Neural crest cell (in vitro differentiated cells): ENCODE measurements around the gene CERS1. TPM values are rescaled to one million over a fixed set of nuclear protein-coding genes. Genes with fewer than 3 reads are reported as not detected.

ENCODE experiments used
- DNase-seq: peaks from one replicate; pipeline ENCODE4 v3.0.0; 2021; ENCODE audit warnings: low read depth, mixed read lengths, low spot score
- H3K27ac Mint-ChIP-seq: one replicate; pipeline ENCODE4 v1.8.0; 2021; ENCODE audit warnings: mild to moderate bottlenecking, mixed read lengths; ENCODE audit not compliant: unreplicated experiment
- H3K27me3 Mint-ChIP-seq: 2 replicates; pipeline ENCODE4 v1.8.0; 2021; ENCODE audit warnings: low read depth, mild to moderate bottlenecking, mixed read lengths
- H3K36me3 Mint-ChIP-seq: 2 replicates; pipeline ENCODE4 v1.8.0; 2021; ENCODE audit warnings: low read depth, mild to moderate bottlenecking, mixed read lengths
- H3K4me1 Mint-ChIP-seq: 2 replicates; pipeline ENCODE4 v1.8.0; 2021; ENCODE audit warnings: mixed read lengths
- H3K4me3 Mint-ChIP-seq: one replicate; pipeline ENCODE4 v1.8.0; 2021; ENCODE audit warnings: mild to moderate bottlenecking, mixed read lengths
- H3K9me3 Mint-ChIP-seq: 2 replicates; pipeline ENCODE4 v1.8.0; 2021; ENCODE audit warnings: mixed read lengths
- CTCF ChIP-seq: fragments of 200-600 bp; sonication (generic); conservative IDR thresholded peaks from 2 replicates; pipeline ENCODE4 v1.5.0; 2021; ENCODE audit warnings: antibody characterized with exemption, mild to moderate bottlenecking
- long read RNA-seq: library from polyadenylated mRNA; unstranded; transcript quantifications from one replicate; pipeline ENCODE4 v2.0.0, GENCODE V29; 2020
- total RNA-seq: library from RNA; stranded (reverse); gene quantifications from 2 replicates; pipeline ENCODE4 v1.2.1, GENCODE V29; 2021

The CERS1 gene
- 27.7 and 29.8 TPM in 2 replicates for total RNA-seq
- long read RNA-seq, partial matches to known transcripts: 1 of 2 reads
- long read RNA-seq, other reads (novel, unspliced or antisense): 1 of 2 reads

- H3K27ac Mint-ChIP-seq: no peak within 1 kb of the TSS
- H3K4me1 Mint-ChIP-seq: peaks cover 12% of the 10 kb centered on the region
- no peaks in the 10 kb centered on the region for H3K9me3 Mint-ChIP-seq
- DNase-seq: peak; percentile 36
- H3K36me3 Mint-ChIP-seq: no peaks in the 10 kb centered on the region
- no peak for TF ChIP-seq CTCF
- peak within 1 kb of the TSS; percentile 92 for H3K4me3 Mint-ChIP-seq
- peaks cover 6% of the 10 kb centered on the region for H3K27me3 Mint-ChIP-seq
Measured at GRCh38 chr19:18895824-18896341, at the start of gene CERS1. Gene CERS1 (minus strand): TSS chr19:18896158. CDS start chr19:18896072, 86 bp downstream.

- Mint-ChIP-seq H3K36me3 (no peaks in the 10 kb centered on the region), H3K9me3 (no peaks in the 10 kb centered on the region), H3K27me3 (no peaks in the 10 kb centered on the region), H3K4me3 (no peak overlapping the region), H3K27ac (no peak overlapping the region), H3K4me1 (peaks cover 6% of the 10 kb centered on the region)
- DNase-seq: no peak
- TF ChIP-seq CTCF: no peak
Measured at GRCh38 chr19:18945297-18945696, 49.3 kb upstream of the CERS1 start.

GRCh38 chr19:18943465-18943864 is 47.5 kb upstream of the CERS1 start:
- Mint-ChIP-seq H3K36me3 (no peaks in the 10 kb centered on the region), H3K4me3 (peak overlapping the region; percentile 71), H3K4me1 (peaks cover 17% of the 10 kb centered on the region), H3K27ac (no peak overlapping the region), H3K27me3 (no peaks in the 10 kb centered on the region), H3K9me3 (no peaks in the 10 kb centered on the region)
- DNase-seq: no peak
- TF ChIP-seq CTCF: no peak

GRCh38 chr19:18942692-18943091 is 46.7 kb upstream of the CERS1 start:
- no peak for DNase-seq
- no peaks in the 10 kb centered on the region for H3K27me3 Mint-ChIP-seq
- no peaks in the 10 kb centered on the region for H3K9me3 Mint-ChIP-seq
- H3K27ac Mint-ChIP-seq: no peak overlapping the region
- H3K36me3 Mint-ChIP-seq: no peaks in the 10 kb centered on the region
- peak overlapping the region; percentile 82 for H3K4me3 Mint-ChIP-seq
- peaks cover 17% of the 10 kb centered on the region for H3K4me1 Mint-ChIP-seq
- no peak for TF ChIP-seq CTCF

GRCh38 chr19:18941628-18942354 is 45.8 kb upstream of the CERS1 start:
- no peak for DNase-seq
- no peak for TF ChIP-seq CTCF
- Mint-ChIP-seq H3K9me3 (no peaks in the 10 kb centered on the region), H3K27ac (no peak overlapping the region), H3K27me3 (no peaks in the 10 kb centered on the region), H3K36me3 (no peaks in the 10 kb centered on the region), H3K4me3 (peak overlapping the region; percentile 82), H3K4me1 (peaks cover 17% of the 10 kb centered on the region)
